GM18517 (cell line): ENCODE measurements around the gene NOC4L.

Experiments
- ATAC-seq: cut with Tn5 transposase; IDR thresholded peaks from one replicate; pipeline ENCODE4 v1.9.1; 2021; ENCODE audit warnings: mild to moderate bottlenecking, moderate library complexity; ENCODE audit not compliant: unreplicated experiment

NOC4L gene

DNA sequence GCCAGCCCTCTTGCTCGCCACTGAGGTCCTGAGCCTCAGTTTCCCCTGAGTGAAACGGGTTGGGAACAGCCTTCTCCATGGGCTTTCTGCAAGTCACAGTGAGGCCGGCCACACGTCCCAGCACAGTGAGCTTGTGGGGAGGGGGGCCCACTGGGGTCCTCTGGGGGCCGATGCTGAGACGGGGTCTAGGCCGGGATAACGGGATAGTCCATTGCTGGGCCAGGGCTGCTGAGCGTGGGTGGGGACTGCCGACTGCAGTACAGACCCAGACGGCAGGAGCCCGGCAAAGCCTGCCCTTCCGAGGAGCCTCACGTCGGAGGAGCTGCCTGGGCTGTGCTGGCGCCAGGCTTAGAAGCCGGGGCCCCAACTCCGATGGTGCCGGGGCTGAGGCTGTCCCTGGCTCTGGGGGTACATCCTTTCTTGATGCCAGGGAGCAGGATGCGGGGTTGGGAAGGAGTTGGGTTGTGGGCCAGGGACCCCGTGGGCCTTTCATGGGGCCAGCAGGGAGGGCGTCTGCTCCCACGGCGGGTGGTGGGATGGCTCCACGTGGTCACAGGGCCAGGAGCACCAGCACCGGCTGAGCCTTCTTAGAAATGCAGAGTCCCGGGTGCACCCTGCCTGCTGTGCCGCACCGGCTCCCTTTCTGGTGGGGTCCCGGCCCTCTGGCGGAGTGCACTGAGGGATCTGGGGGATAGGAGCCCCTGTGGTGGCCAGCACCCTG lies 24.2 kb downstream of the NOC4L start:
- no peak for ATAC-seq

DNA sequence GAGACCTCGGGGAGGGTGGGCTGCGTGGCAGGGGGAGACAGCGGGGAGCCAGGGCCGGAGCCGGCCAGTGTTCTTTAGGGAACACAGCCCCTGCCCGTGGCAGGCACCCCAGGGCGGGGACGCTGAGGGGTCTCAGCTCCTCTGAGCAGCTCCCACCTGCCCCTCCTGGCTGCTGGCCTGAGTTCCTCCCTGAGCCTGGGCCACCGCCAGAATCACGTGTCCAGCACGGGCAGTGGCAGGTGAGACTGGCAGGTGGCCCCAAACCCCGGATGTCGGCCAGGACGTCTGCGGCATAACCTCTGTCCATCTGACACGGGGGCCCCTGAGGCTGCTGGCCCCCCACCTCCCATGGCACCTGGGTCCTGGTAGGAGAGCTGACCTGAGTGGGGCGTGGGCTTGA lies 25.1 kb downstream of the NOC4L start:
- no peak for ATAC-seq

DNA sequence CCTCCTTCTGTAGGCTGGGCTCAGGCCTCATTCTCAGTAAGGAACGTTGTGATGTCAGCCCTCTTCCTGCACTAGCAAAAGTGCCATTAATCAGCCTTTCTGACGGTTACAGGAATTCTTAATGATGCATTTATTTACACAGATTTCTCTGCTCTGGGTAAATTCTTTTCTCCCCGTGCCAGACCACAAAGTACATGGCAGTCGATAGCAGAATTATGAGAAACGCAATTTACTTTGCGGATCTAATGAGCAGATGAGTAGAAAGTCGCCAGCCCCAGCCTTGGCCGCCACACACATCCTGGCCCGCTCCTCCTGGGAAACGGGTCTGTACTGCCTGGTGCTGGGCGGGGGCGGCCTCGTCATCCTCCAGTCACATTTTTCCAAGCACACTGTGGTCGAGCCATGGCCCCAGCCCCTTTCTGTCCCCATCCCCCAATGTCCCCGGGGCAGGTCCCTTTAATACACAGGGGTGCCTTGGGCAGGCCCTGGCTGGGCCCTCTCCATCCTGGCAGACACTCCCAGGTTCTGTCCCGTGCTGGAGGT lies 25.9 kb downstream of the NOC4L start:
- no peak for ATAC-seq

DNA sequence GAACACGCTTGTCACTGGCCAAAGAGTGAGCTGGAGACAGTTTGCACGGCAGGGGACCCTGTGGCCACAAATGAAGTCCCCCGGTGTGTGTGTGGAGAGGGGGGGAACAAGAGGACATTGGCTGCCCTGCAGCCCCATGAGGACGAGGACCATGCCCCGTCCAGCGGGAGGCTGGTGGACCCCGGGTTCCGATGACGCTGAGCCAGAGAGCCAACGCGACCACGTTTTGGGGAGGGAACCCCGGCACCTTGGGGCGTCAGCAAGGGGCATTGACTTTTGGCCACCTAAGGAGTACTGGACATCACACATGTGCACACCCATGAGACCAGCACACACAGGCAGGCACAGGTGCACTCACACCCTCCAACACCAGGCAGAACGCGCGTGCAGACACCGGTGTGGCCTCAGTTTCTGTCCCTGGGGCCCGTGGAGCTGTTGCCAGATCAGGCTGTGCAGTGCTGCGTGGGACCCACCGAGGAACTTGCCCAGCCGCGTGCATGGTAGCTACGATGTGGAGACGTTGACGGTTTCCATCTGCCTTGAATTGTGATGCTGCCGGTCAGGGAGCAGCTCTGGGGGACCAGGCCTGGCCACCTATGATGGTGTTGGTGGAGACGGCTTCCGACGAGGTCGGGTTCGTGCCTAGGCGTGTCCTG lies 26.5 kb downstream of the NOC4L start:
- no peak for ATAC-seq

- no peak for ATAC-seq
Observed at GRCh38 chr12:132171293-132171967, 27.2 kb downstream of the NOC4L start.

- no peak for ATAC-seq
Observed at GRCh38 chr12:132171968-132172521, 27.8 kb downstream of the NOC4L start.

- ATAC-seq: no peak
Observed at GRCh38 chr12:132172619-132173018, 28.4 kb downstream of the NOC4L start.

DNA sequence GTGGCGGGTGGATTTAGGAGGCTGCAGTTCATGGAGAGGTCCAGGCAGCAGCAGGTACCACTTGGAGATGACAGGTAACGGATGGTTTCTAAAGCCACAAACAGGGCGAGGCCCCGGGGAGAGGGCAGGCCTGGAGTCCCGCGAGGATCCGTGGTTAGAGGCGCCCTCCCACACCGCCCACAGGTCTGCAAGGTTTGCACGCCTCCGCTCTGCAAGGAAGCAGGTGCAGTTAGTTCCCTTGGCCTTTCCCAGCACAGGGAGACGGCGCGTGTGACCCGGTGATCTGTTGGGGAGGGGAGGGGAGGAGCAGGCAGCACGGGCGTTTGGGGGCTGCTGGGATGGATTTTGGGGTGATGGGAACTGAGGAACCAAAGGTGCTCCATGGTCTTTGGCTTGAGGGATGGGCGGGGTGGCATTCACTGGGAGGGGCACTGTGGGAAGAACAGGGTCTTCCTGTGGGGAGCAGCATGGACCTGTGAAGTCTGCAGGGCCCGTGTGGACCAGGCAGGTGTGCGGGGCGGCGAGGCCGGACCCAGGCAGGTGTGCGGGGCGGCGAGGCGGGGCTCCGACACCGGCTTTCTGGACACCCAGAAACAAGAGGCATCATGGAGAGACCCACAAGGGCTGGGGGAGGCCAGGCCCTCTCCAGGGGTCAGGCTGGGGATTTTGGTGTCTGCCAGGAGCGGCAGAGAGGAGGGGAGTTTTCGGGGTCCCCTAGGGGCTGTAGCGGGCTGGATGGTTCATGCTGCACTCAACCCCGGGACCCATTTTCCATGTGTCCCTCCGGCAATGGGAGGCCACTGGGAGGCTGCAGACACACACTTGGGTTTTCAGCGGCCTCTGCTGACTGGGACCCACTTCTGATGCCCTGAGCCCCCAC lies 29.1 kb downstream of the NOC4L start:
- no peak for ATAC-seq

DNA sequence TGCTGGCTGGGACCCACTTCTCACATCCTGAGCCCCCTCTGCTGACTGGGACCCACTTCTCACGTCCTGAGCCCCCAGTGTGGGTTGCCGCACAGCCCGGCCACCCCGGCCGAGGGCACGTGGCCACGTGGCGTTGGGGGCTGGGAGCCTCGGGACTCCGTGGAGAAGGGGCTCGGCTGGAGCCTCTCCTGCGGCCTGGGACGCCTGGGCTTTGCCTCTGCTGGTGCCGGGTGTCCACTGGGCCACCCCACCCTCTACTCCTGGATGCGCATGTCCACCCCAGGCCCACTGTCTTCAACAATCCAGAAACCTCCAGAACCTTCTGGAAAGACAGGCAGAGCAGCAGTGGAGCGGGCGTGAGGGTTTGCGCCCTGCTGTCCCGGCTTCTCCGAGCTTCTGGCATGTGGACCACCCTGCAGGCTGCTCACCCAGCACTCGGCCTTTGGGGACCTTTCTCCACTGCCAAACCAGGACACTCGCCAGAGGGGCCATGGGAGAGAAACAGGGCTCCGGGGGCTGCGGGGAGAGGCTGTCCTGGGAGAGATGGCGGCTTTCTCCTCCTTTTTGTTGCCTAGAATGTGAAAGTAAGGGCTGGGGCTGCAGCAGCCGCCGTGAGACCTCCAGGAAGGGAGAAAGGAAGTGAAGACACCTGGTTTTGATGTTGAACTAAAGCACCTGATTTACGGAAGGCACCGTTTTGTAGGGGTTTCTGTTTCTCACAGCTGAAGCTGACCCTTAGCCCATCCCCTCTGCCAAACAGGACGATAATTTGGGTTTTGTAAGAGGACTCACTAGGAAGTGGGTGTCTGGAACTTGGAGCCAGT lies 30.0 kb downstream of the NOC4L start:
- ATAC-seq: no peak

- ATAC-seq: no peak
Observed at GRCh38 chr12:132174839-132175490, 30.7 kb downstream of the NOC4L start.

DNA sequence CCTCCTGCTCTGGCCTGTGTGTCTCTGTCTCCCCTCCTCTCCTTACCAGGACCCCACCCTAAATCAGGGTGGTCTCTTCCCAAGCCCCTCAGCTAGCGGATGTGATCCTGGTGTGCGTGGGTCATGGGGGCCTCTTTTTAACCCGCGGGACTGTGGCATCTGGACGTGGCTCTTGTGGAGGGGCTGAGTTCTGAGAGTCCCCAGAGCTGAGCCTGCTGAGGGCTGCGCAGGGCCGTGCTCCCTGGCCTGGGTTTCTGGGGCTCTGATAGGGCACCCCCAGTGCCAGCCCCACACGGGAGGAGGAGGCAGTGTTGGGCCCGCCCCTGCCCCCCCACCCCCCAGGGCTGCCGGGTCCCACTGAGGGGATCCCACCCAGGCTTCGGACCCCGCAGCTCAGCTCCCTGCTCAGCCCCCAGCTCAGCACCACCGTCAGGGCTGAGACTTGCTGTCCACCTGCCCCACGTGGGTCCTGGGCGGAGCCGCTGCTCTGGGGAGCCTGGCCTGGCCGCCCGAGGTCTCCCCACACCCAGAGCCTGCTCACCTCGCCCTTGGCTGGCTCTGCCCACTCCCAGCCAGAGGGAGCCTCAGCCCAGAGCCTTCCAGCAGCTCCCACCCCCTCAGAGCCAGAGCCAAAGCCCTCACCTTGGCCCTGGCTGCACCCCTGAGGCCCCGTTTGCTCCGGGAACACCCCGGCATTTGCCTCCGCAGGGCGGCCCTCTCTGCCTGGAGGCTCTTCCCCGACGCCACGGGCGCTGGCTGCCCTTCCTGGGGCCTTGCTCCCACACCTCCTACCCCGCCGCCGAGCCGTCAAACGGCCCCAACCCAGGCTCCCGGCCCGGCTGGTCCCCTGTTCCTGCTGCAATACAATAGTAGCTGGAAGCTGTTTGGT lies 31.5 kb downstream of the NOC4L start:
- ATAC-seq: no peak

- ATAC-seq: no peak
Observed at GRCh38 chr12:132176385-132176919, 32.2 kb downstream of the NOC4L start.

- no peak for ATAC-seq
Observed at GRCh38 chr12:132176920-132177551, 32.8 kb downstream of the NOC4L start.

DNA sequence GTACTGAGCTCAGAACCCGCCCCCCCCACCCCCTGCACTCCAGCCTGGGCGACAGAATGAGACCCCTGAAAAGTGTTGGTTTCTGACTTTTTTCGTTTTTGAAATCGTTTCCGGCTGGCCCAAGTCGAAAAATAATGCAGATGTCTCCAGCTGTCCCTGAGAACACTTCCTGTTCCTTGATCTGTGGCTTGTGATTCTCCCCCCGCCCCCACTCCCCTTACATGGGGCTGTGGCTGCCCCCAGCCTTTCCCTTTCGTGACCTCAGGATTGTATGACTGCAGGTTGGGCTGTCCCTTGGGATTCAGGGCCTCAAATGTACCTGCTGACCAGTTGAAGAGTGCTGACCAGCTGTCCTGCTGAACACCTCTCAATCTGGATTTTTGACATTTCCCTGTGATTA lies 34.1 kb downstream of the NOC4L start:
- ATAC-seq: no peak

DNA sequence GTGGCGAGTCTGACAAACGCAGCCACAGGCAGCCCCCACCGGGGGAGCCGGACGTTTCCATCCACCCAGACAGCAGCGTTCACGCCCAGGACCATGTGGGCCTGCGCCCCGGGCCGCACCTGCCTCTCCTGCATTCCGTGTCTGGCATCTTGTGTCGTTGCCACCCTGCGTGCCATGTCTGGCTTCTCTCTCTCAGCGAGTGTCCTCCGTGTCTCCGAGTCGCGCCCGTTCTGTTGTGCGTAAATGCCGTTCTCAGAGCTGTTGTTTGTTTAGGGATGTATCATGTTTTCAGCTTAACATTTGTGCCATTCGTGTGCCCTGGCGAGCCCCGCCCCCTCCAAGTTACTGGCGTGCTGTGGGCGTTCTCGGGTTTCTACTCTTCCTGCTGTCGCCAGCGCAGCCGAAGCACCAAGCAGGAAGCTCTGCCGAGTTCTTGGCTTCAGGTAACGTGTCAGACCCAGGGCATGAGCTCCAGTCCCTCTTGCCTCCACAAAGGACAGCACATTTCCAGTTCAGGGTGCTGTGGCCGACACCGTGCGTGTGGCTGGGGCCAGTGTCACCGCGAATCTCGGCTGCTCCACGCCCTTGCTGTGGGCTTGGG lies 34.6 kb downstream of the NOC4L start:
- no peak for ATAC-seq

DNA sequence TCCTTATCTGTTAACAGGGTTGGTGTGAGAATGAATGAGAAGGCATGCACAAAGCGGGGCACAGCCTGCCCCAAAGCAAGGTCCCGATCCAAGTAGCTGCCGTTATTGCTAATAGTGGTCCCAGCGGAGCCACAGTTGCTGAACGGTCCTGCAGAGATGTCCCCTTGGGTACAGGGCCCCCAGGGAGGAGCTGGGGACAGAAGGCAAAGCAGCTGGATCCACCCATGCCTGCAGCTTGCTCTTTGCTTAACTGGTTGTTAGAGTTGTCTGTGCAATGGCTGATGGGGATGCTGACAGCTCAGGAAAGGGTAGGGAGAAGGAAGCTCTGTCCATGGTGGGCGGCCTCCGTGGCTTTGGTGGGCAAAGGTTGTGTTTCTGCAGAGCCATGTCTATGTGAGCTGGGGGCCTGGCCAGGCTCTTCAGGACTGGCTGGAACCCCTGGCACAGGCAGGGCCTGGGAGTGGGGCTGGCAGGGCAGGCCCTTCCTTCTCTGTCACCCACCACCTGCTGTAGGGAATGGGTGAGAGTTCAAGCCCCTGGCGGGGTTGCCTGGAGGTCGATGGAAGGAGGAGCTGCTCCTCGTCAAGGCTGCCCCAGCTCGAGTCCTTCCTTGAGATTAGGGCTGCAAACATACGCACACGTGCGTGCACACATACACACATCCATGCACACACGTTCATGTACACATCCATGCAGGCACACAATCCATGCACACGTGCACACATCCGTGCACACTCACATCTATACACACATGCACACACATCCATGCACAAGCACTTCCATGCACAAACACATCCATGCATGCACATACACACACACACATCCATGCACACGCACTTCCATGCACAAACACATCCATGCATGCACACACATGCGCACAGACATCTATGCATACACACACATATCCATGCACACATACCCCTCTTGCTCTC lies 35.4 kb downstream of the NOC4L start:
- no peak for ATAC-seq
